GM18519 (cell line): ENCODE data around the gene ECE2.

Experiments used
- ATAC-seq: cut with Tn5 transposase; IDR thresholded peaks from one replicate; pipeline ENCODE4 v1.9.1; 2021; ENCODE audit warnings: mild to moderate bottlenecking, moderate library complexity; ENCODE audit not compliant: unreplicated experiment, low FRiP score

ECE2 gene

GRCh38 chr3:184306341-184306972 lies 30.6 kb downstream of the ECE2 start:
- ATAC-seq = no peak

- no peak for ATAC-seq
Measured at GRCh38 chr3:184307915-184308314, 32.1 kb downstream of the ECE2 start.

- ATAC-seq = no peak
Measured at GRCh38 chr3:184308744-184309143, 32.9 kb downstream of the ECE2 start.

DNA sequence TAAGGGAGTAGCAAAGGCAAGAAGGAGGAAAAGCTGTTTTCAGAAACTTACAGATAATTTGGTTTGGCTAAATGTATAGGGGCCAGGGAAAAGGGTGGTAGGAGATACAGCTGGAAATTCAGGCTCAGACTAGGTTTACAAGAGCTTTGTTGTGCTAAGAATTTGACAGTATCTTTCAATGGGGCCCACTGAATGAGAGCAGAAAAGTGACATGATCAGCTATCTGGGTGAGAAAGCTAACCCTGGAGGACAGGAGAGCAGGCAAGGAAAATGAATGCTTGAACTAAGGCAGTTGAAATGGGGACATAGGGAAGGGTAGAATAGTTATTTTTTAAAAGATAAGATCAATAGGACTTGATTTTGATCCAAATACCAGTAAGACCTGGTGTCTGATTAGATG lies 35.8 kb downstream of the ECE2 start:
- ATAC-seq = no peak

GRCh38 chr3:184314363-184314699 lies 38.5 kb downstream of the ECE2 start, which contains the start of gene EIF4G1:
TSS of gene EIF4G1 (plus strand) at chr3:184314606. CDS start at chr3:184315797, 1,191 bp downstream.
- peak; percentile 81 for ATAC-seq

DNA sequence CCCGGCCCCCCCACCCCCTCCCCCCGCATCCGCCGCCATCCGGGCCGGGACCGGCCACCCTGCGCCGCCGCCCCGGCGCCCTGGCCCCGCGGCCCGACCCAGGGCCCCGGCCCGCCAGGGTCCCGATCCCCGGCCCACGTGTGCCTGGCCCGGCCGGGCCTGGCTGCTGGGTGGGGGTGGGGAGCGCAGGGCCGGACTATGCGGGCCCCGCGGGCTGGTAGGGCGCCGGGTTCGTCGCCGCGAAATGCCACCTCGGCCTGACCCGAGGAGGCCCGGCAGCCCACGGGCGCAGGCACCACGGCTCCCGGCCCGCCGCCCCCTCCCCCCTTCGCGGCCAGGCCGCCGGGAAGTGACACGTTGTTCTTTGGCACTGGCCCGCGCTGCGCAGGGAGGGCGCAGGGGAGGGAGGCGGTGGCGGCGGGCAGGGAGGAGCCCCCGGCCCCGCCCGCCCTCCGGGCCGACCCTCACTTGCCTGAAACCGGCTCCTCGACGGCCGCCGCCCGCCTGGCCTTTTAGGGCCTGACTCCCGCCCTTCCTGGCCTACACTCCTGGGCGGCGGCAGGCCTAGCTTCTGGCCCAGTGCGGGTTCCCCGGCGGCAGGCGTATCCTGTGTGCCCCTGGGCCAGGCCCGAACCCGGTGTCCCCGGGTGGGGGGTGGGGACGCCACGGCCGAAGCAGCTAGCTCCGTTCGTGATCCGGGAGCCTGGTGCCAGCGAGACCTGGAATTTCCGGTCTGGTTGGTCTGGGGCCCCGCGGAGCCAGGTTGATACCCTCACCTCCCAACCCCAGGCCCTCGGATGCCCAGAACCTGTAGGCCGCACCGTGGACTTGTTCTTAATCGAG lies 39.1 kb downstream of the ECE2 start:
- peak; percentile 20 for ATAC-seq

DNA sequence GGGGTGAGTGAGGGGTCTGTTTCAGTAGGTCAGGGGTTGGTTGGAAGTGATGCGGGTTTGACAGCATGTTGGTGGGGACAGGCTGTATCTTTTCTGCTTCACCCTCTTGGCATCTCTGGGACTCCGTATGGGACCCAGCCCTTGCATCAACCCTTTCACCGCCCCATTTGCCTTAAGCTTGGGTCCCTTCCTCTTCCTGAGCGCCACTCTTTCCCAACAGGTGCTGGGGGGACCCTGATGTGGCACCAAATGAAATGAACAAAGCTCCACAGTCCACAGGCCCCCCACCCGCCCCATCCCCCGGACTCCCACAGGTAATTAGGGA lies 39.7 kb downstream of the ECE2 start:
- no peak for ATAC-seq

- no peak for ATAC-seq
Measured at GRCh38 chr3:184315871-184316661, 40.2 kb downstream of the ECE2 start.

DNA sequence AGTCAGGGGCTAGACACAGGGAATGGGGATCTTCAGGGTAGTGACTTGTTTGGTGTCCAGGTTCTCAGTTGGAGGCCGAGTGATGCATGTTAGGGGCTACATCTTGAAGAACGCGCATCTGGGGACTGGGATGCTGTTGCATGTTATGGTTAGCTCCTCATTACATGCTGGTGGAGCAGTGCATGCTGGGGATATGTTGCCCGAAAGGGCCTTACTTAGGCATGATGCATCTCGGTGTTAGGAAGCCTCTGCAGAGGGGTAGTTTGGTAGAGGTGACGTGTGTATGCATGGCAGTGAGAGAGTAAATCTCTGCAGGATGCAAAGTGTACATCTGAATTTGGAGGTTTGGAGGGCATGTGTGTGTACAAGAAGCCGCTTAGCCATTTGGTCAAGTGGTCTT lies 41.0 kb downstream of the ECE2 start:
- ATAC-seq = no peak

DNA sequence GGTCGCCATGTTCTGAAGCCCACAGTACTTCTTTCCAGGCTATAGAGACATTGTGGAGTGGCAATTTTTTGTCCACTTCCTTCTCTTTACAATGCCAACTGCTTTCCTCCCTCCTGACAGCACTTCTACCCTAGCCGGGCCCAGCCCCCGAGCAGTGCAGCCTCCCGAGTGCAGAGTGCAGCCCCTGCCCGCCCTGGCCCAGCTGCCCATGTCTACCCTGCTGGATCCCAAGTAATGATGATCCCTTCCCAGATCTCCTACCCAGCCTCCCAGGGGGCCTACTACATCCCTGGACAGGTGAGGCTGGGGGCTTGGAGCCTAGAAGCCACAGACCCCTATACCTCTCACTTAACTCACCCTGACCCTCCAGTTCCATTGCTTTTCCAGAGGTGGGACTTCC lies 41.4 kb downstream of the ECE2 start:
- ATAC-seq = no peak

GRCh38 chr3:184320104-184320445 lies 44.3 kb downstream of the ECE2 start:
- ATAC-seq = no peak

DNA sequence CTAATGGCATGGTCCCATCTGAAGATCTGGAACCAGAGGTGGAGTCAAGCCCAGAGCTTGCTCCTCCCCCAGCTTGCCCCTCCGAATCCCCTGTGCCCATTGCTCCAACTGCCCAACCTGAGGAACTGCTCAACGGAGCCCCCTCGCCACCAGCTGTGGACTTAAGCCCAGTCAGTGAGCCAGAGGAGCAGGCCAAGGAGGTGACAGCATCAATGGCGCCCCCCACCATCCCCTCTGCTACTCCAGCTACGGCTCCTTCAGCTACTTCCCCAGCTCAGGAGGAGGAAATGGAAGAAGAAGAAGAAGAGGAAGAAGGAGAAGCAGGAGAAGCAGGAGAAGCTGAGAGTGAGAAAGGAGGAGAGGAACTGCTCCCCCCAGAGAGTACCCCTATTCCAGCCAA lies 45.8 kb downstream of the ECE2 start:
- no peak for ATAC-seq

DNA sequence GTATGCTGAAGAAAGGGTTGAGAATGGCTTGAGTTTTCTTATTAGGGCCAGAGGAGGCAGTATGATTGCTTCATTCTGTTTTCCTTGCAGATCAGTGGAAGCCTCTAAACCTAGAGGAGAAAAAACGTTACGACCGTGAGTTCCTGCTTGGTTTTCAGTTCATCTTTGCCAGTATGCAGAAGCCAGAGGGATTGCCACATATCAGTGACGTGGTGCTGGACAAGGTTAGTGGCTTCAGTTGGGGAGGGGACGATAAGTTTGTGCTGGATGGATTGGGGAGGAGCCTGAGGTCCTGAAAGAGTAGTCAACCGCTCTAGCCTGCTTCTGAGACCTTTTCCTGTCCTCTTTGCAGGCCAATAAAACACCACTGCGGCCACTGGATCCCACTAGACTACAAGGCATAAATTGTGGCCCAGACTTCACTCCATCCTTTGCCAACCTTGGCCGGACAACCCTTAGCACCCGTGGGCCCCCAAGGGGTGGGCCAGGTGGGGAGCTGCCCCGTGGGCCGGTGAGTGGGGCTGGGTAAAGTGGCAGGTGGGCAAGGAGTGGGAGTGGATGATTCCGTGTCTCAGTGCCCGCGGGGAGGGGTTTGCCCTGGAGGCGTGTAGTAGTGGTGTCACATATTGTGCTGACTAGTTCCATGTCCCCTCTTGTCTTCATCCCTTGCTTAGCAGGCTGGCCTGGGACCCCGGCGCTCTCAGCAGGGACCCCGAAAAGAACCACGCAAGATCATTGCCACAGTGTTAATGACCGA lies 47.1 kb downstream of the ECE2 start:
- ATAC-seq = no peak

GRCh38 chr3:184323696-184324095 lies 47.9 kb downstream of the ECE2 start:
- ATAC-seq = no peak

DNA sequence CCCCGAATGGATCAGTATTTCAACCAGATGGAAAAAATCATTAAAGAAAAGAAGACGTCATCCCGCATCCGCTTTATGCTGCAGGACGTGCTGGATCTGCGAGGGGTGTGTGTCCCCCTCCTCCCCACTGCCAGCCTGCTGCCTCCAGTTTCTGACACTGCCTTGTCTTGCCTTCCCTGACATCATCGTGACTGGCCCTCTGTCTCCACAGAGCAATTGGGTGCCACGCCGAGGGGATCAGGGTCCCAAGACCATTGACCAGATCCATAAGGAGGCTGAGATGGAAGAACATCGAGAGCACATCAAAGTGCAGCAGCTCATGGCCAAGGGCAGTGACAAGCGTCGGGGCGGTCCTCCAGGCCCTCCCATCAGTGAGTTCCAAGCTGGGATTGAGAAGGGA lies 49.4 kb downstream of the ECE2 start:
- ATAC-seq = no peak

- no peak for ATAC-seq
Measured at GRCh38 chr3:184325715-184326369, 50.0 kb downstream of the ECE2 start.

DNA sequence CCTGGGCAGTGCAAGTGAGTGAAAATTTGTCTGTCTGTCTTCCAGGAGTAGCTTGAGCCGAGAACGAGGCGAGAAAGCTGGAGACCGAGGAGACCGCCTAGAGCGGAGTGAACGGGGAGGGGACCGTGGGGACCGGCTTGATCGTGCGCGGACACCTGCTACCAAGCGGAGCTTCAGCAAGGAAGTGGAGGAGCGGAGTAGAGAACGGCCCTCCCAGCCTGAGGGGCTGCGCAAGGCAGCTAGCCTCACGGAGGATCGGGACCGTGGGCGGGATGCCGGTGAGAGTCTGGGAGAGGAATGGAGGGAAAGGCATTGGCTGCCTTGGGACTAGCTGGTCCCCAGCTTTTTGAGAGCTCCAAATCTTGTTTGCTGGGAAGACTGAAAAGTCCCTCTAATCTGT lies 51.3 kb downstream of the ECE2 start:
- ATAC-seq = no peak

- ATAC-seq = no peak
Measured at GRCh38 chr3:184328516-184328915, 52.7 kb downstream of the ECE2 start.

DNA sequence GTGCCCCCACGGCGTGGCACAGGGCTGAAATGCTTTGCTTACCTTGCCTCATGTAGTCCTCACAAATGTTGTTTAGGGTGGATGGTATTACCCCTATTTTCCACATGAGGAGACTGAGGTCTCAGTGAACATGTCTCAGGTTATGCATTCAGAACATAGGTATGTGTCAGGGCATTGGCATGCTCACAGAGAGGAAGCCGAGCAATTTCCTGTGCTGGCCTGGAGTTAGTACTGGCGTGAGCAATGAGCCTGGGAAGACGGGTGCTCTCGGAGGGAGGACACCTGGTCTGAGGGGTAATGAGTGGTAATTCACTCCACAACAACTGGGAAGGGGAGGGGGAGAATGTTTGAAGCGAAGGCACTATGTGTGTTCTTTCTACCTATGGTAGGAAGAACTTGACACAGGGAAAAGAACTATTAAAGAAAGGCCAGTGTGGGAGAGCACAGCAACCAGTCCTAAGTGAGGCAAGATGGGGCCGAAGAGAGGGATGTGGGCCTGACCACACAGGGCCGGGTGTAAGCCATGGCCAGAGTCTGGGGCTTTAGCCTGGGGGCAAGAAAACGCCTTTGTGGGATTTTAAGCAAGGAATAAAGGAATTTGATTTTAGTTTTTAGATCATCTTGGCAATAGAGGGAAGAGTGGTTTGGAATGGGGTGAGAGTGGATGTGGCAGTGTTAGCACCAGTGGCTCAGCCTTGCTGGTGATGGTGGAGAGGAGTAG lies 56.7 kb downstream of the ECE2 start:
- no peak for ATAC-seq

DNA sequence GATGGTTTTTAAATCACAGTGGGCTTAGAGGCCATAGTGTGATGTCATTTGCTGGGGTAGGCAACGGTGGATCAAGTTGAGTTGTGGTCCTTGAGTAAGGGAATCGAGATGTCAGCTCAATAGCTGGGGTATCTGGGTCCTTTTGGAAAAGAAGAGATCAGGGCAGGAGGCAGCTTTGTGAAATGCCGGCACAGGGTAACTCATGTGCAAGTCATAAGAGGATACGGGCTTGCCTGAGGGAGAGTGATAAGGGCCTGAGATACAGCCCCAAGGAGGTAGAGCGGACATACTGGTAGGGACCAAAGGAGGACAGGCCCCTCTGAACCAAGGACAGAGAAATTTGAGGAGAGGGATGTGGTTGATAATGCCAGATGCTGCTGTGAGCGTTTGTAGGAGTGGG lies 57.4 kb downstream of the ECE2 start:
- ATAC-seq = no peak
